Measurements from ENCODE around the gene SOX14.

The SOX14 gene

DNA sequence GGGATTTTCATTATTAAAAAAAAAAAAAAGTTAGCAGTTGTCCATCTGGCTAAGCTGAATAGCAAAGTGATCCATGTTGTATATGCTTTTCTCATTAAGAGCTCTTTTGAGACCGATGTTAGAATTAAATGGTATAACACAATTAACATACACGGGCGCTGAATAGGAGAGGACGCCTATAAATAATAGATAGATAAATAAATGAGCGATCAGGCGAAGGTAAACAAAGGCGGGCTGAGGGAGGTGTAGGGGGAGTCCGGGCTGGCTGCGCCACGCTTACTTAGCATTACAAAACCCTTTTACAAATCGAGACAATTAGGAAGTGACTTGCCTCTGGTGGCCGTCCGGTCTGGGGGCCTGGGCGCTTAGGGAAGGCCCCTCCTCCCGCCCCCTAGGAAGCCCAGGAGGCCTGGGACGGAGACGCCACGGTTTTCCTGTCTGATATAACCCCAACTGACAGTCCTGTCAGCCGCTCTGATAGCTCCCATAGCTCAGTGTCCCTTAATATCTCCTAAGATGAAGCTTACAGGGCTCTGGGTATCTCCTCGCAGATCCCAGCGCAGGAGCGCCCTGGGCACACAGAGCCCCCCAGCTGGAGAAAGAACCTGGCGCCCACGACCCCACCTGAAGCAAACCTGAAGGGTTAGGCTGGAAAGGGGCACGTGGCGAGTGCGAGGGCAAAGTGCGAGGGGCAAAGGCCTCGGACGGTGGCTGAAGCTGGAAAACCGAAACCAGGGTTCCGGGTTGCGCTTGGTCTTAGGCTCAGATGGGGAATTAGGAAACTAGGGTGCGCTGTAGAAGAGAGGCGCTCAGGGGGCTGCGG lies 3.6 kb downstream of the SOX14 start:
- in situ Hi-C loops (cut with MboI; ENCODE audit: low sequenced_read_pairs) = no loop called here

DNA sequence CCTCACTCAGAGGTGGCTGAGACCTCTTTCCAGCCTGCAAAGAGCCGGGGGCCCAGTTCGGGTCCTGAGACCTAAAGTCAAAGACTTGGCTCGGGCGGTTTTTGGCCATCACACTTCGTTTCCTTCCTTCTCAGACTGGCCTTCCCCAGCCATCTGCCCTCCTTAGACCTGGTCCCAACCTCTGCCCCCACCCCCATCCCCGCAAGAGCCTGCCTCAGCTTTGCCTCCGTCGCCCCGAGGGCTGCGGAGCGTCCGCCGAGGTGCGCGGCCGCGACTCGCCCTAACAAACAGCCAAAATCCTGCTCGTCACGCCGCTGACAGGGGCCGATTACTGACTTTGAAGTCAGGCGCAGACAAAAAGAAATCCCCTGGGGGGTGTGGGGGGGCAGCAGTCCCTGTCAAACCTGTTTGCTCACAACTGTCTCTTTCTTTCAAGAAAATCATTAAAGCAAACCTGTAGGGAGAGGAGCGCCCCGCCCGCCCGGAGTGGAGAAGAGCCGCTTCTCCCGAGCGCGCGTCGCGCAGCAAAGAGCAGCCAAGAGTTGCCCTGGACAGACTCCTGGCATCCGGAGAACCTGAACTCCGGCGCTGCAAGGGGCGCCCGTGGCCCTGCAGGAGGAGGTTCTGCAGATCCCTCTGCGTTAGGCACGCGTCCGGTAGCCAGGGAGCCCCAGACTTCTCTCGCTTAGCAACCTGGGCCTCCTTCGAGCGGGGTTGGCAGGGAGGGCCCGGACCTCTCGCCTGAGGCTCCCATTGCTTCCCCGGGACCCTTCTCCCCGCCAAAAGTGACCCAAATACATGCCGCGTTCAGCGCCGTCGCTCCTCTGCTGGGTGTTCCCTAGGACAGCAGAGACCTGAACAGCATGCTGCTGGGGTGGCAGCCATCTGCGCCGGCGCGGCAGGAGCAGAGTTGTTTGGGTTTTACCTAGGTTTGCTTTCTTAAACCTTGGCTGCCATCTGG lies 4.5 kb downstream of the SOX14 start:
- in situ Hi-C loops (cut with MboI; ENCODE audit: low sequenced_read_pairs) = no loop called here

DNA sequence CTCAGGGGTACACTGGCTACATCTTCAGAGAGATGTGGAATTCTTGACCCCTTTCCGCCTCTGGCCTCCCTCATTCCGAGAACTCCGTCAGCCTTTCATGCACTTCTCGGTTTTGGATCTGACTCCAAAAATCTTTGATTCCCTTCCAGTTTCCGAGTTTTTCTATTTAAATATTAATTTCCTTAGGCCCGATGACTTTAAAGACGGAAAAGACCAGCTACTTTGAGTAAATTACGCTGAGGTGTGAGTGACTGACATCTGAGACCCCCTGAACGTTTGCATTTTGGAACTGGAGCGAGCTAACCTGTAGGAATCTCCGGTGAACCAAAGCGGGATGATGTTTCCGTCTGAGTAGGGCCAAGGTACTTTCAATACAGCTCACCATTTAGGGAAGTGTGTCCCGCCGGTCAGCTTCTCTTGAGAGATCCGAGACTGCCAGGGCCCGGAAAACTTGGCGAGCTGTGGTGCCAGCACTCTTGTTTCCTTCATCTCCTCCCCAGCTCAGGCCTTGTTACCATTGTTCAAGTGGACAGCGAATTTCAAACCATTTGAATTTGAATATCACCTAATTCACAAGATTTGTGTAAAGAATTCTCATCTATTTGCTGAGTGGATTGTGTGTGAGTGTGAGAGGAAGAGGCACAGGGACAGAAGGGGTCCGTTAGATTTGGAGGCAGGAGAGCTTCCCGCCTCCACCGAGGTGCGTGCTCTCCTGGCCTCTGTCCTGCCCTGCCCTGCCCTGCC lies 5.4 kb downstream of the SOX14 start:
- in situ Hi-C loops (cut with MboI; ENCODE audit: low sequenced_read_pairs) = no loop called here

DNA sequence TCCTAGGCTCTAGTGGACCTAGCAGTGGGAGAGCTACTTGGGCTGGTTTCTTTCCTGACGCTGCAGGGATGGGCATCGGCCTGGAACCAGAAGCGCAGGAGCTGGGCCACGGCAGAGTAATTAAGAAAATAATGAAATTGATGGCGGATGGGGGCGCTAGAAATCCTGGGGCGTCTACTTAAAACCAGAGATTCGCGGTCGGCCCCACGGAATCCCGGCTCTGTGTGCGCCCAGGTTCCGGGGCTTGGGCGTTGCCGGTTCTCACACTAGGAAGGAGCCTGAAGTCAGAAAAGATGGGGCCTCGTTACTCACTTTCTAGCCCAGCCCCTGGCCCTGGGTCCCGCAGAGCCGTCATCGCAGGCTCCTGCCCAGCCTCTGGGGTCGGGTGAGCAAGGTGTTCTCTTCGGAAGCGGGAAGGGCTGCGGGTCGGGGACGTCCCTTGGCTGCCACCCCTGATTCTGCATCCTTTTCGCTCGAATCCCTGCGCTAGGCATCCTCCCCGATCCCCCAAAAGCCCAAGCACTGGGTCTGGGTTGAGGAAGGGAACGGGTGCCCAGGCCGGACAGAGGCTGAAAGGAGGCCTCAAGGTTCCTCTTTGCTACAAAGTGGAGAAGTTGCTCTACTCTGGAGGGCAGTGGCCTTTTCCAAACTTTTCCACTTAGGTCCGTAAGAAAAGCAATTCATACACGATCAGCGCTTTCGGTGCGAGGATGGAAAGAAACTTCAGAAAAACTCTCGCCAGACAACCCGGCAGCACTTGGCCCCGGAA lies 6.1 kb downstream of the SOX14 start:
- in situ Hi-C loops (cut with MboI; ENCODE audit: low sequenced_read_pairs) = no loop called here

DNA sequence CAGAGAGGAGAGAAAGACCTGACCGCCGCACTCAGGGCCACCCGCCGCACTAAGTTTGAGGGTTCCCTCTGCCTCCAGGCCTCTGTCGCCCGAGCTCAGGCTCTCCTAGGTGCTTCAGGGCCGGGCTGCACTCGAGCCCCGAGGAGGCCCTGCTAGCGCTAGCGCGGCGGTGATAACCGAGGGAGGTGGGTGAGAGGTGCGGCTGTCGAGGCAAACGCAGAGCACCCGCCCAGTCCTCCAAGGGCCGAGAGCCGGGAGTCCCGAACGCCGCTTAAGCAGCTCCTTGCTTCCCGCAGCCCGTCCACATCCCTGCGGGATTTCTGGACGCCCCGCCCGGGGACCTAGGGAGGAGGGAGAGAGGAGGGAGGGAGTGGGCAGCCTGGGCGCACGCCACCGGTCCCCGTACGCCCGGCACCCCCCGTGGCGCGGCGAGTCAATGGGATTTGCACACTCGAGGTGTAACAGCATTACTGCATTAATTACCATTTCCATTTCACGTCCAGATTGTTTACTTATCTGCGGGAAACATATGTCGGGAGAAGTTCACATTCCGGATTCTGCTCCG lies 6.8 kb downstream of the SOX14 start:
- in situ Hi-C loops (cut with MboI; ENCODE audit: low sequenced_read_pairs) = no loop called here

DNA sequence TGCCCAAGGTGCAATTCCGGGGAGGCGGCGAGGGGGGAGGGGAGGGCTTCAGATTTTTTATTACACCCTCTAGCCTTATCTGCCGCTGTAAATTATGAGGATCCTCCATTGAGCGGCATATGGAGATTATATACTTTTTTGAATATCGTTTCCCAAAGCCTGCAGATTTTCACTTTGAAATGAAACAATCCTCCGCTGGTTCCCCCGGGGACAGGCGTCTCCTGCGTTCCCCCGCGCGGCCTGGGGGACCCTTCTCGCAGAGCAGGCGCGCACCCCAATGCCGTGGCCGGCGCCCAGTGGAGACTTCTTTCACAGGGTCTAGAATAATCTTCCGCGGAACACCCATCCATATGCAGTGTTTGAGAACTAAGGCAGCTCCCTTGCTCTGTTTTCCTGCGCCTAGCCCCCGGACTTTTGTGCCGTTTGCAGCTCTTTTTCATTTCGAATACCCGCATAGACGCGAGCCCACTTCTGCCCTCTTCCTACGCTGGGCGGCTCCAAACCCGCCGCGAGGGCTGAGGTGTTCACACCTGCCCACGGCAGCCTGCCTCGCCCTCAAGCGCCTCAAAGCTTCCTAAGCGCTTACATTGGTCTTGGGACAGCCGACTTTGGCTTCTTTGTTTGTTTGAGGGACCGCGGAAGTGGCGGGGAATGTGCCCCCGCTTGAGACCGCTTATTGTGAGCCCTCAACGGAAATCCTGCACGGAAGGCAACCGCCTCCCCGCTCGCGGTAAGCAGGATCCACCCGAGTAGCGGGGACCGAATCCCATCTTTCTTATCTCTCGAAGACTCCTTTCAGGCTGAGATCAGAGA lies 7.5 kb downstream of the SOX14 start:
- in situ Hi-C loops (cut with MboI; ENCODE audit: low sequenced_read_pairs) = no loop called here

DNA sequence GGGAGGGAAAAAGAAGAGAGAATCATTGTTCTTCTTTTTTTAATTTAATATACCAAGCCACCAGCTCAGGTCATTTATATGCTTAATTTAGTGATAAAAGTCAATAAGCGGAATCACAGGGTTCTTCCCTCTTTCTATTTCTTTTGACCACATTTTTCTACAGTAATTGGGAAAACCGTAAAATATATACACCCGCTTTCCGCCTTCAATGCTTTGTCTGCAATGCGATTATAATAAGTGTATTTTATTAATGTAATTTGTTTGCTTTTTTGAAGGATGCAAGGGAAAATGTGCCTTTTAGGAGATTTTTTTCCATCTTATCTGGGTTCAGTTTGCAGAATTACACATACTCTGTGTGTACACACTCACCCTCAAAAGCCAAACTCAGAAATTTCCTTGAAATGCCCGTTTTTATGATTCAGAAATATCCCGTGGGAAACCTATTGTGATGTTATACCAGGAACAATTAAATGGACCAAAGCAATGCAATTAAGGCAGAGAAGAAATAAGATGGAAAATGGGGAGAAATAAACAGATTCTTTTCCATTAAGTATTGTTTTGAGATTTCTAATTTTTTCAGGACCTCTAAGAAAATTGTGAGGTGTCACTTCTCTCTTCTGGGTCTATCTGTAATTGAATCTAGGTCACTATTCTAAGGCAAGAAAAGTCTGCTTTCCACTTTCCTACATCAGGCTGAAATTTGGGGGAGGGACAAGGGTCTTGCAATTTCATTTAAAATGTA lies 8.3 kb downstream of the SOX14 start:
- in situ Hi-C loops (cut with MboI; ENCODE audit: low sequenced_read_pairs) = no loop called here

DNA sequence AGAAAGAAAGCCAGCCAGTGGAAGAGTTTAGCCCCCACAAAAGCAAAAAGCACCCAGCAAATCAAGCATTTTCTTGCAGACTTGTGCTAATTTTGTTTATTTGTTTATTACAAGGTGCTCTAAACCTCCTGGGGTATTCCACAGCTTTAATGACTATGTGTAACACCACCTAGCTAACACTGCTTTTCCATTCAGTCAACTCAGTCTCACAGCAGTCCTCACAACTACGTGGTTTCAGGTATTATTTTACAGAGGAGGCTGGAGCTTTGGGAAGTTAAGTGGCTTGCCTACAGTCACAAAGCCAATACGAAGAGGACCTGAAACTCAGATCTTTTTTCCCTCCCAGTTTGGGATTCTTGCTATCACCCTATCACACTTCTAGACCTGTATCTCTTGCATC lies 14.8 kb downstream of the SOX14 start:
- in situ Hi-C loops (cut with MboI; ENCODE audit: low sequenced_read_pairs) = no loop called here

DNA sequence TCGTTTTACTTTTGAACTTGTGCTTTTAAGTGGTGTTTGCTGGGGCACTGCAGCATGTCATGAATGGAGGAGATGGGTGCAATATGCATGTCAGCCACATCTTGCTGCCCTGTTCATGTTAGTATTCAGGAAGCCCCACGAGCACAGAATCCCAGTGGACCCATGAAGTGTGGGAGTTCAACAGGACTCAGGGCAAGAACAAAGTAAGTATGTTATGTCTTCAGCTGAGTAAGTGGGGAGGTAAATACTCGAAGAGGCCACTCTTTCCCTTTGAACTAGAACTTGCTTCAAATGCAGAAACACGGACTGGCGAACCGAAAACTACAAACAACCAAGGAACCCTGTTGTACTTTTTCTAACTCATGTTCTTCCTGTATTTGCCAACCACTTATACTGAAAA lies 23.4 kb downstream of the SOX14 start:
- in situ Hi-C loops (cut with MboI; ENCODE audit: low sequenced_read_pairs) = no loop called here

DNA sequence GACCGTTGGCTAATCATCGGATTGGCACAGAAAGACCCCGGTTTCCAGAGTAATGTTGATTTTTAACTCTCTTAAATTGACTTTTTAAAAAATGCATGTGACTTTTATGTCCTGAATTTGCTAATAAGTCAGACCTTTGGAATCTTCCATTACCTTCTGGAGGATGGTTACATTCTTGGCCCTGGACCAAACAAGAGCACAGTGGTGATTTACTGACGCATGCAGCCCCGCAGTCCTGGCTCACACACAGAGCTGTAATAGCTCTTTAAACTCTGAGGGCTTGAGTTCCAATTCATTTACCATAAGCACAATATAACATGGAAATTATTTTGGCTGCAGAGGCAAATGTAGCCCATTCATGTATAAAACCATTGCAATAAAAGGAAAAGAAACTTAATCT lies 25.1 kb downstream of the SOX14 start:
- in situ Hi-C loops (cut with MboI; ENCODE audit: low sequenced_read_pairs) = no loop called here

DNA sequence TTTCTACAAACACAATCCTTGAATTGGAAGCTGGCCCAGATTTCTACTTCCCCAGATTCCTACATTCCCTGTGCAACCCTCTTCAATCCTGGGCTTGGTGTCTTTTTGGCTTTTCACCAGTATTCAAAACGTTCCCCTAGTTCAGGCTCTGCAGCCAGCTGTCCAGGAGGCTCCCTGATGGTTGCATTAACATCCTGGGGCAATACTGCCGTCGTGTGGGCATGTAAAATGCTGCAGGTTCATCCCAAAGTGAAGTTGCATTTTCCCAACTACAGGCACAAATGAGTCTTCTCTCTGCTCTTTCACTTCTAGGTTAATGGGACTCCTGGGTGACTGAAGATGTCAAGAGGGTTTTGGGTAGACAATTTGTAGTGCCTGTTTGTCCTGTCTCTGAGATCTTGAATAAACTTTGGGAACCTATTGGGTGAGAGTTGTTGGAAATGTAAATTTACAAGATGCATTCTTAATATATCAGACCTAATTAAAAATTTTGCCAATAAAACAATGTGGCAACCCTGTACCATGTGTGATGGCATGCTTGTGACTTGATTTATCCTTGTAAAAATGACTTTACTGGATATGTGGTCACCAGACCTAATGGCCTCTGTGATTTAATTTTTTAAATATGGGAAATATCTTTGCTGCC lies 28.6 kb downstream of the SOX14 start:
- in situ Hi-C loops (cut with MboI; ENCODE audit: low sequenced_read_pairs) = no loop called here

DNA sequence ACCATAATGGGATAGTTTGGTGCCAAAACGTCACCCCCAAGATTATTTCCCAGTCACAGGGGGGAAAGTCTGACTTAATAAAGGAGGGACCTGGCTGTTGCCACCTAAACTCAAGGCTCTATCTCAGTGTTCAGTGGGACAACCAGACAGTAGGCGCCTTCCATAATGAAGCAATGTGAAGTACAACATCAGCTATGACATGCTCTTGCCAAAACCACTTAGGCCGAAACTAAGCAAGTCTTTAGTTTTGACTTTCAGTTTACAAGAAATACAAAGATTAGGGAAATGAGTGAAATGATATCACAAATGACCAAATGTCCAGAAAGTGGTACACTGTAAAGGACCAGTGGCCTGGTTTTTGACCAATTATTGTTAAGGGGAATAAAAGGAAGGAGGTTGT lies 32.9 kb downstream of the SOX14 start:
- in situ Hi-C loops (cut with MboI; ENCODE audit: low sequenced_read_pairs) = no loop called here

DNA sequence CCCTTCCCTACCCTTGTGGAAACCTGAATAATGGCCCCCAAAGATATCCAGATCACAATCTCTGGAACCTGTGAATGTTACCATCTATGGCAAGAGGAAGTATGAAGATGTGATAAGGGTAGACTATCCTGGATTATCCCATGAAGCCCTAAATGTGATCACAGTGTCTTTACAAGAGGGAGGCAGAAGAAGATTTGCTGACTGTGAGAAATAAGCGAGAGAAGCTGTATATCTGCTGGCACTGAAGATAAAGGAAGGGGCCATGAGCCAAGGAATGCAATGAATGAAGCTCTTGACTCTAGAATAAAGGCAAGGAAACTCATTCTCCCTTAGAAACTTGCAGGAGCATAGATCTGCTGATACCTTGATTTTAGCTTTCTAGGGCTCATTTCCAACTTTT lies 39.1 kb downstream of the SOX14 start:
- in situ Hi-C loops (cut with MboI; ENCODE audit: low sequenced_read_pairs) = no loop called here

DNA sequence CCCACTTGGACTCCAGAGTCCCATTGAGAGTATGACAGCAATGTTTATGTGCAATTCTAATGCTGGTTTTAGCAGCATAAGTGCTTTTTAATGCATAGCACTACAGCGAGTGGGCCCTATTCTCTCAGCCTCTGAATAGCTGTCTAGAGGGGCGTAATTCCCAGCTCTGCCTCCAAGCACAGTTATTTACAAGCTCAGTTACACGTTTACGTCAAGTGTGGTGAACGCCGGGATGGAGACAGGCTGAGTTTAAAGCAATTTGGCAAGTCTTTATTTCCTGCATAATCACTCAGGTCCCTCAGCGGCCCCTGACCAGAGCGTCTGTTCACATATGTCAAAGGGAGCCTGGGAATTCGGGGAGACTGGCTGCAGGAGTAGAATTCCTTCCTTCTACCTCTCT lies 43.9 kb downstream of the SOX14 start:
- in situ Hi-C loops (cut with MboI; ENCODE audit: low sequenced_read_pairs) = no loop called here

DNA sequence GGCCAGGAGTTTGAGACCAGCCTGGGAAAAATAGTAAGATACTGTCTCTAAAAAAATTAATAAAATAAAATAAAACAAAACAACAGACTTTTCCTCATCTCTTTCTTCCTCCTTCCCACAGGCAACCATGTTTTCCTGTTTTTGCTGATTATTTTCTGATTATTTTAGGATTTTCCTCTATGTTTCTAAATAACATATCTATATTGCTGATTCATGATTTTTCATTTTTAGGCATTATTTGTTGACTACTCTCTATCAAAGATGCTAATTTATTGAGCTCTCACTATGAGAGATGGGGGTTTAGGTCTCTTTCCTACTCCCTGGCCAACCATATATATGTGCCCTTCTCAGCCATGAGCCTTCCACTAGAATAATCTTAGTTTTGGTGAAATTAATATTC lies 45.4 kb downstream of the SOX14 start:
- in situ Hi-C loops (cut with MboI; ENCODE audit: low sequenced_read_pairs) = no loop called here

DNA sequence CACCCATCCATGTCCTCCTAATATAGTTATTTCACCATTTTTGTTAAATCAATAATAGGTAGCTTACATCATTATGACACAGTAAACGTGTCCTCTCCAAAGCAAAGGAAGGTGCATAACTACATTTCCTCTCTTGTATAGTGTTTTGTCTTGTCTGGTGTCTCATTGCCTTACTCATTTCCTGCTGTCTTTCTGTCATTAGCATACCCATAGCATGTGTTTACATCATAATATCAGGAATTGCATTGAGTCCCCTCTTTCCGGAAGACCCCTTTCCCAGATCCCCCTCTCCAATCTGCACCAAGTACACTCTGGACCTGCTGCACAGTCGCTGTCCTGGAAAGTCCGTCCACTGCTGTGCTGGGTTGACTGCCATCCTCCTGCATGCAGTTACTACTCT lies 47.9 kb downstream of the SOX14 start:
- in situ Hi-C loops (cut with MboI; ENCODE audit: low sequenced_read_pairs) = no loop called here

DNA sequence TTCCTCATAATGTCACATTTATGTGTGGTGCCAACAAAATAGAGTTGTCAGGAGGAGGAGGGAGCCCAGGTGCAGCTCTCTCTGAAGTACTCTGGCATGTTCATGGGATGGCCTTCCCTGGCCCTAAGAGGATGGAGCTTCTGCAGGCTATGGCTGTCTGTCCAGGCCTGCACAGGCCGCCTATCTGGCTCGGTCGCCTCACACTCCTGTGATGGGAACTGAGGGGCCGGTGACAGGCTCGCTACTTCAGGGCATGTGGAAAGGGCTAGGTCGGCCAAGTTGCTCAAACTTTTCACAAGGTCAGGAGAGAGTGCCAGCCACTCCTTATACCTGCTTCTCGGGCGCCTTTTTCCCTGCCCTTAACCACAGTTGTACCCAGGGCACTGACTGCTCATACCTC lies 51.1 kb downstream of the SOX14 start:
- in situ Hi-C loops (cut with MboI; ENCODE audit: low sequenced_read_pairs) = no loop called here
